Fibroblast of the conjunctiva (primary cell): ENCODE results near the gene SLC6A3.
"Not testable (repeated sequence)": the region's sequence is repeated elsewhere in the genome, so short reads cannot be mapped to it uniquely, and the experiment has no call there.

ENCODE experiments used
- DNase-seq: peaks from one replicate; pipeline ENCODE4 v3.0.0-alpha.2; 2010; ENCODE audit warnings: low read depth

The SLC6A3 gene

DNA sequence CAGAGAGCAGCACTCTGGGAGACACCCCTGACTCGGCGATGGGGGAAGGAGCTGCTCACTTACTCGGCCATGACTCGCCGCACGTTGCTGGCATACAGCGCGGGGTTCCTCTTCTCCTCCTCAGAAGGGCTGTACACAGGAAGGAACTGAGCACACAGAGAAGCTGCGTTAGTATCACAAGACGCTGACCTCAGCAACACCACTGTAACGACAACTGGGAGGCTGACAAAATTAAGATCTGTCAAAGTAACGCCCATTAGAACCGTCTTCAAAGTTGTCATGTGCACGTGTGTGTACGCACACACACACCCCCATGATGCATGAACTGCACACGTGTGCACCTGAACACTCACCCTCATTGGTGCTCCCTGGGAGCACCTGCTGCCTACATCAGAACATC, 32.1 kb upstream of the SLC6A3 start:
- DNase-seq: no peak

DNA sequence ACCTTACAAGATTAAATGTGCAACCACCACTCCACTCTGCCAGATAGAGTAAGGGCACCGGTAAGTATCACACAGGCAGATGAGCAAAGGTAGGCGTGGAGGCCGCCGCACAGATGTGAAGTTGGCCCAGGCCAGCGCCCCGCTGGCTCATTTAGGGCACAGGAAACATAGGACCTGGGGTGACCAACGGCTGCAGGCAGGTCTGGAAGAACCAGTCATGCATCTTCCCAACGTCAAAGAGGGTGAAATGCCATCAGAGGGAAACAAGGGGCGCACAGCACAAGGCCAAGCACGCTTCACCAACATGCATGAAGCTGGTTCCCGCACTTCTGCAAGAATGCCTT, 31.7 kb upstream of the SLC6A3 start:
- DNase-seq: no peak

DNA sequence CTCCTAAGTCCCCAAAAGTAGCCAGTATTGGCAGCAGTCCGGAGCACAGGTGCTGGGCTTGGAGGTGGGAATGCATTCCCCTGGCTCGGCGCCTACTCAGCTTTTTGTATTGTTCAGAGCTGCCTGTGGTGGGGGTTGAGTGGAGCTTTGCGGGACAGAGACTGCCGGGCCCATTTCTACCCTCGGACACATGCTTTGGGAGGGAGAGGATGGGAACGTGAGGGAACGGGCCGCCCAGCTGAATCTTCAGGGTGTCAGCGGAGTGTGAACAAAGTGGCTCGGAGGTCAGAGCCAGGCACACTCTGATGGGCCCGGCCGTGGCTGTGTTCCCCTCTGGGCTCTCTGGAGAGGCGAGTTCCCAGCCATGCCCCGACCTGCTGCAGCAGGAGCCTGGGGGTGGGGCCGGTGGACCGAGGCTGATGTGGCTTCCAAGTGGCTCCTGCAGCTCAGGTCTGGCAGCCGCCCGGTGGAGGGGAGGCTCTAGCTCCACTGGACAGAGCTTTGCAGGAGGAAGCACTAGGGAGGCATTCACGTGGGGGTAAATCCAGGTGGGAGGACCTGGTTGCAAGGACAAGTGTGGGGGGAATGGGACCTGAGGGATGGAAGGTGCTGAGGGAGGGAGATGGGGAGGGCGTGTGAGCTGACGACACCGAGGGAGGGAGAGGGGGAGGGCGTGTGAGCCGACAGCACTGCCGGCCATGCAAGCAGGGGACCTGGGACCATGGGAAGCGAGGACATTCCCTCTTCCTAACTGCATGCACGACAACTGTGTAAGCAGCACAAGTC, 31.1 kb upstream of the SLC6A3 start:
- no peak for DNase-seq

DNA sequence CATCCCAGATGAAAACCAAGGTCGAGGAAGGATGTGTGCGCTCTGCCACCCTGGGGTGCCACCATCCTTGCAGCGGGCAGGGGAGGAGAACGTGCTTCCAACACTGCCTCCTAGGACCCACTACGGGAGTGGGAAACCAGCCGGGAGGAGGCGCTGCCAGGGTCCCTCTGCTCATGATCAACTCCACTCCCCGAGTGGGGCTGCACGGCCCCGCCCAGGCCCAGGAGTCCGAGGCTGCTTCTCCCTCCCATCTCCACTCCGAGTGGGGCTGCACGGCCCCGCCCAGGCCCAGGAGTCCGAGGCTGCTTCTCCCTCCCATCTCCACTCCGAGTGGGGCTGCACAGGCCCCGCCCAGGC, 30.3 kb upstream of the SLC6A3 start:
- DNase-seq: not testable (repeated sequence)

DNA sequence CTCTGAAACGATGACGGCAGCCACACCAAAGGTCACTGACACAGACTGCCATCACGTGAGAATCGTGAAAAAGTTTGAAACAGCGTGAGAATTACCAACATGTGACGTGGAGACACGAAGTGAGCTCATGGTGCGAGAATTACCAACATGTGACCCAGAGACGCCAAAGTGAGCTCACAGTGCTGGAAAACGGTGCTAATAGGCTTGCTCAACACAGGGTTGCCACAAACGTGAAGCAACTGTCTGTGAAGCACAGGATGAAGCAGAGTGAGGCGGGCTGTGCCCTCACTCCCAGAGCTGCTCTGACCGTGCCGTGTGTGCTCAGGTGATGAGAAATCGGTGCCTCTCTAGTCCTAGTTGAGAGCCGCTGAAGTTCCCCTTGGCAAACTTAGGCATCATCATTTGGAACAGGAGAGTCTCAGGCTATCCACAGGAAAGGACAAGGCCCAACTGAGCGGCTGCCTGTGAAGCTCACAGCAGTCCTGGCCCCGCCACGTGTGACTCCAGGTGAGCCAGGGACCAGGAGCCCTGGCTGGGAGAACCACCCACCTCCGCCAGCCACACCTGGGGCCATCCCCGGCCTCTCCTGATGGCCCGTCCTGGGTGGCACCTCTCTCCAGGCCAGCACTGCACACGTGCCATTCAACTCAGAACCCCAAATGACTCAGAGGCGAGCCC, 29.8 kb upstream of the SLC6A3 start:
- no peak for DNase-seq

DNA sequence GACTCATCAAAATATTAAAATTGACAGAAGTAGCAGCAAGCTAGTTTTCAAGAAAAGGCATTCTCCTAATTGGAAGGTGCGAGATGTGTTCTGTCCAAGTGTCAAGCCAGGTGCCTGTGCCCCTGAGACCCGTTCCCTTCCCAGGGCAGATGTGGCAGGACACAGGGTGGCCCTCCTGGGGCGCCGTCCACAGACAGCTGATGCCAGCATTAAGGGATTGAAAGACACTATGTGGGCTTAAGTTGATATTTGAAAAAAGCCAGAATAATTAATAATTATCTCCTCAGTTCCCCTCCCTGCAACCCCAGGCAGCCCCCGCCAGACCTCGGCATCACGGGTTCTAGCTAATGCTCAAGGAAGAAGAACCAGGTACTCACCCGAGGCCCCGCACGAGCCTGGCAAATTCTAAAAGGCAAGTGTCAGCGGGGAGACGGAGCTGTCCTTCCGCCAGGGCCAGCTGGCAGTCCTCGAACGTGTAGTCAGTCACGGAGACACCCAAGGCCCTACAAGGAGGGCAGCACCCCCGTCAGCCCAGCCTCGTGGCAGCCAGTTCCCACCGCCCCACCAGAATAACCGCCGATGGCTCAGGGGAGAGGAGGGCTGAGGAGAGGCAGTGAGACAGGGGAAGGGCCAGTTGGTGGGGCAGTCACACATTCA, 29.1 kb upstream of the SLC6A3 start:
- DNase-seq: no peak

DNA sequence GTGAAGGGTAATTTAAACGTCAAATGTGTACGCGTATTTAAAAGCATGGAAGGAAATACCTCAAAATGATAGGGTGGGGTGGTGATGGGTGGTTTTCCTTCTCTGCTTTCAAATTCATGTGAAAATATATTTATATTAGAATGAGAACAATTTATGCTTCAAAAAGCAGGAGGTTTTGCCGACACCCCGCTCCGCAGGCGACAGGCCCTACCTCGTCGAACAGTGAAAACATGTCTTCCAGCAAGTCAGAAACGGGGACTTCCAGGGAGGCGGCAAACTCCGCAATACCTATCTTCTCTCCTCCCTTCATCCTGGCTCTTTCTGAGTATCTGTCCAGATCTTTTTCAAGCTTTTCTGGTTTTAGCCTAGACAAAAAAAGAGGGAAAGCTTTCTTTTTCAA, 28.5 kb upstream of the SLC6A3 start:
- DNase-seq: no peak

DNA sequence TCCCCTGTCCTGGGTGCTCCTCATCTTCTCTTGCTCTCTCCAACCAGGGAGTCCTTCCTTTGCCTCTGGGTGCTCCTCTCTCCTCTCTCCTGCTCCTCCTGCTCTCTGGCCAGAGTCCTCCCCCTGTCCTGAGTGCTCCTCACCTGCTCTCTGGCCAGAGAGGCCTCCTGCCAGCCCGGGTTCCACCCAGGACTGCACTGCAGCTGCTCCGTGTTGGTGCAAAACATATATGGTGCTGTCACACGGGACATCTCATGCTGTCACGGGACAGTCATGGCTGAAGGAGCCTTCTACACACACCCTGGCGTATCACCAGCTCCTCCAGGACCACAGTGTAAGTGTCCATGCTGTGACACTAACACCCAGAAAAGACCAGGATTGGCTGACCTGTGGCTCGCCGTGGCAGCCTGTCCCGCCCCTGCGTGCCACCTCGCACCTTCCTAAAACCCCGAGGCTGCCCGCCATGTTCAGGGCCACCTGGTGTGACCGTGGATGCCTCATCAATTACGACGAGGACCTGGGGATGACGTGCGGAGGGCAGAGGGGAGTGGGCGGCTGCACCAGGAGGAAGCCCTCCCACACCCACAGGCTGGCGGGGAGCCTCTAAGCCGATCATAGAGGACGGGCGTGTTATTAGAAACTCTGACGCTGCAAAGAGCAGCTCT, 27.9 kb upstream of the SLC6A3 start:
- no peak for DNase-seq

DNA sequence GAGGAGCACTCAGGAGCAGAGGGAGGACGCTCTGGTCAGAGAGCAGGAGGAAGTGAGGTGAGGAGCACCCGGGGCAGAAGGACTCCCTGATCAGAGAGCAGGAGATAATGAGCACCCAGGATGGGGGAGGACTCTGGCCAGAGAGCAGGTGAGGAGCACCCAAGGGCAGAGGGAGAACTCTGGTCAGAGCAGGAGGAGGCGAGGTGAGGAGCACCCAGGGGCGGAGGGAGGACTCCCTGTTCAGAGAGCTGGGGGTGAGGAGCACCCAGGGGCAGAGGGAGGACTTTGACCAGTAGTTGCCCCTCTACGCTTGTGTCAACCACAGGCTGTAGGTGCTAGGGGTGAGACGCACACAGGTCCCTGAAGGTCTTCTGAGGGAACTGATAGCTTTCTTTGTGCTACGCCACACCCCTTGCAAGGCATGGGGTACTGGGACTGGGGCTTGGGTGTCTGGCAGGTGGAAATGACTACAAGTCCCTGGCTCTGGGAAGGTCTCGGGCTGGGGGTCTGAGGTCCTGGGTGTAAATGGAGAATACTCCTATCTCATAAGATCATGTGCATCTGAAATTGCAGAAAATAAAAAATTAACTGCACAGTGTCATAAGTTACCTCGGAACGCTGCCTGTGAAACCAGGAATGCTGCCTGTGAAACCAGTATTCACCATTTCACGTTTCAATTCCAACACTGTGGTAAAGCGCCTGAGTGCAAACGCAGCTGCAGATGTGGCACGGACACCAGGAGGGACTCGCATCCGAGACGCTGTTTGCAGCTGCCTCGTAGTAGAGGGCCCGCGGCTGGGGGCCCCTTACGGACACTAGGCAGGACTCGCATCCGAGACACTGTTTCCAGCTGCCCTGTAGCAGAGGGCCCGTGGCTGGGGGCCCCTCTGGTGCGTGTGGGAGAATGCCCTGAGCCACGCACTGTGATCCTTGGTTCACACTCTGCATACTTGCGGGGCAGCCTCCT, 27.0 kb upstream of the SLC6A3 start:
- DNase-seq: no peak

DNA sequence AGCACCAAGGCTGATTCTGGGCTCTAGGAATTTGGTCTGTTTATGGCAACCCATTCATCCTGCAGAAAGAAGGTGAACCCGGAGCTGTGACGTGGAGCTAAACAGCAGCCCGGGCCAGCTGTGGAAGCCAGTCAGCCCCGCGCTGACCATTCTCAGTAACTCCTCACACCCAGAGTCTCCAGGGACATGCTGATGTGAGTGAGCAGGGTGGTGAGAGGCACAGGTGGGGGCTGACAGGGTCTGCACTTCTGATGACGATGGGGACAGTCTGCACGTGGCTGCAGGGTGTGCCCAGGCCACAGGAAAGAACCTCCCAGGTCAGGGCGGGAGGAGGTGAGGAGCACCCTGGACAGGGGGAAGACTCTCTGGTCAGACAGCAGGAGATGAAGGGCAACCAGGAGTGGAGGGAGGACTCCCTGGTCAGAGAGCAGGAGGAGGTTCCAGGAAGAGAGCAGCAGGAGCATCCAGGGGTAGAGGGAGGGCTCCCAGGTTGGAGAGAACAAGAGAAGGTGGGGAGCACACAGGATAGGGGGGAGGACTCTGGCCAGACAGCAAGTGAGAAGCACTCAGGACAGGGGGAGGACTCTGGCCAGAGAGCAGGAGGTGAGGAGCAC, 26.1 kb upstream of the SLC6A3 start:
- DNase-seq: no peak

DNA sequence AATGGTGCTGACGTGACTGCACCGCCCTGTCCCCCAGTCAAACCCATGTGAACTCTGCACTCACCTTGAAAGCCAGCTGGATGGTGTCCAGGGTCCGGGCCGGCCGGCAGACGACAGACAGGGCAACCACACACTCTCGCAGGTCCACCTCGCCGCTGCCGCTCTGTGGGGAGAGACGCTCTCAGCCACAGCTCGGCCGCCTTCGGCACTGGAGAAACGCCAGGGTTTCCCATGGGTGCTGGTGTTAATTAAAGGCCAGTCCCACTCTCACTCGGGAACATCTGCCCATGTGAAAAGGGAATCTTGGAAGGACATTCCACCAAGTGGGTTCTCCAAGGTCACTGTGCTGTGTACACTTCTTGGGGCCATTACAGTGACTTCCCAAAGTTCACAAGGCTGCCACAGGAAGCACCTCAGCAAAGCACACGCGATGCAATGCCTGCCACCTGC, 25.5 kb upstream of the SLC6A3 start:
- DNase-seq: no peak

DNA sequence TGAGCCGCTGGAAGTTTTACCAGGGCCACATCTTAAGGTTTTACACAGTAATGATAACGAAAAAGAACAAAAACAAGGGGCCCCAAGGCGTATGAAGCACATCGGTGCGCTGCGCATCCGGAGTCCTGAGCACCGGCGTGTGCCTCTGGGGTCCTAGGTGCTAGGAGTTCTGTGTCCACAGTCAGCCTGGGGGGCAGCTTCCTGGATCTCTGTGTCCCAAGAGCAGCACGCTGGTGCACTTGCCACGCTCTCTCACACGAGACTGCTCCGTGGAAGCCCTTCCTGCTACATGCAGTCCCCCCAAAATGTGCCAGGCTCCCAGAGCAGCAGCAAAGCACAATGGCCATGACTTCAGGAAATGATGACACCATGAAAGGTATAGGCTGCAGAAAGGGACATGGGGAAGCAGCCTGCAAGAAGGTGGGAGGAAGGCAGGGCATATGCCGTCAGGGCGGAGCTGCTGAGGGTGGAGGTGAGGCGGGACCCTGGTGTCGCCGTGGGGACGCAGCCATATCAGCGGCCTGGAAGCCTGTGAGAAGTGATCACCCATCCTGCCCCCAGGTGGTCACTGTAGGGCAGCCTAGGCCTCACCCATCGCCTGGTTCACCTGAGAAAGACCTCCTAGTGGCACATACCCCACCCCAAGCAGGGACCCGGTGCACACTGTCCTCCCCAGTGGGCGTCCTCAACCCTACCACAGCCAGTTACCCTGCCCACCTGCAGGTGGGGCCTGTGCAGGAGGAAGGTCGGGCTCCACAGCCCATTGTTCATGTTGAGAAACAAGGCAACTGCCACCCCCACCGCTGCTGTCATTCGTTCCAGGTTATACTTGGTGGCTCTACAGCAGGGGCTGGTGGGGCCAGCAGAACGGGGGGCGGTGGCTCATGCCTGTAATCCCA, 23.6 kb upstream of the SLC6A3 start:
- no peak for DNase-seq

DNA sequence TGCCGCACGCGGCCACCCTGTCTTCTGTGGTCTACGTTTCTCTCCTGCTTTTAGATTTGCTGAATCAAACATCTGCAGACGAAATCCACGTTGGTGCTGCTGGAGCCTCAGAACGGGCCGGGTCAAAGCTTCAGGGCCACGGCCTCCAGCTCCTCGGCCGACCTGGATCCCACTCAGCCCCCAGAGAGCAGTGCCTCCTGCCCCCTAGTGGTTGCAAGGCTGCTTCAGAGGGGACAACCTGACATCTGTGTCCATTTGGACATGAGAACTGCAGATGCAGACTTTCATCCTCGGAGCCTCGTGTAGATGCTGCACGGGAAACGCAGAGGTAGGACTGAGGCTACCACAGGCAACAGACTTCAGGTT, 23.0 kb upstream of the SLC6A3 start:
- no peak for DNase-seq

DNA sequence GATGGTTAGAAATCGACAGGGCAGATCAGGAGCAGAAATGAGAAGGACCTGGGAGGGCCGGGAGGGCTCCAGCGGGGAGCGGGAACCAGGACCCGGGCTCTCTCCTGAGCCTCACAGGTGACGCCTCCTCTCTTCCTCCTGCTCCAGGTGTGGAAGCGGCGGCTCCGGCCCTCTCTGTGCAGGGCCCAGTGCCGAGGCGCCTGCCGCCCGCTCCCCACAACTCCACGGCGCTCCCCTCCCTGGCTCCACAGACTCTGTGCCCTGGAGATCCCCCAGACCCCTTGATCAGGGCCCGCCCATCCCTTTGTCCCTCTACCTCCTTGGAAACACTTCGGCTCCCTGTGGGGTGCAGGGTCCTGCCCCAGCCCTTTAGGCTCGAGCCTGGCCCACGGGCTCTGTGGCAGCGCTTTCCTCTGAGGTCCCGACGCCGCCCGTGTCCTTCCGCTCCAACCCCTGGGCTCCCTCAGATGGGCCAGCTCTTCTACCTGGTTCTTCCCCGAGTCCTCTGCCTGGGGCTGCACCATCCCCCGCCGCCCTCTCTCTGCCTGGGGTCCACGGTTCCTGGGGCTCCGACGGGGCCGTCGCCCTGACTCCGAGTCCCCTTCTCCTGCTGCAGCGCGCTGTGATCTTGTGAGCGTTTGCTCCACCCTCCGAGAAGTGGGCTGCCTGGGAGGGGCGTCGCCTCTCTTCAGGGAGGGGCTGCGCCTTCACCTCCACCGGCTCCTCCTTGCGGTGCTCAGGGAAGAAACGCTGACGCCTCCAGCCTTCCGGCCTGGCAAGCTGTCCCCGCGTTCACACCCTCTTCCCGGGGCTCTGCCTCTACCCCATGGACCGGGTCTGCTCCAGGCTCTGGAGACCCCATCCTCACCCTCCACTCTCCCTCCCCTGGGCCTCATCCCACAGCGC, 22.4 kb upstream of the SLC6A3 start:
- no peak for DNase-seq

DNA sequence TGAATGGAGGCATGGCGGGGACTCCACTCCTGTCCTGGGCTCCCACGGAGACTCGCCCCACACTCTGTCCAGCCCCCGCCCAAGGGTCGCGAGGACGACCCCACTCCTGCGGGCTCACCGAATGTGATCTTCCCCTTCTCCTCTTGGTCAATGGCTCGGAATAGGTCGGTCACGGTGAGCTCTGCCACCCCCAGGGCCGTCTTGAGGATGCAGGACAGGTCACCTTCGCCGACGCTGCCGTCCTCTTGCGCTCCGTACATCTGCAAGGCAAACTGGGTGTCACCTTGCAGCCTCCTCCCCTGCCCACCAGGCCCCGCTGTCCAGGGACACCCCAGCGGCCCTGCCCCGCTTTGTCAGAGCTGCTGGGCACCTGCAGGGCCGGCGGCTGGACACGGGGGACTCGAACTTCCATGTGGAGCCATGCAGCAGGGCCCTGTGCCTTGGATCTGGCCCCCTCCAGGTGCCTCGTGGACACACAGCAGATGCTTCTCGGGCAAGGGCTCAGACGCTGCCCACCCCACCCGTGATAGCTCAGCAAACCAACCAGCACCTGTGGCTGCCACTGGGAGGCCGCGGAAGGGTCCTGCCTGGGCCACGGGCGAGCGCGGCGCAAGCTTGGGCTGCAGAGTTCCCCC, 21.5 kb upstream of the SLC6A3 start:
- no peak for DNase-seq

DNA sequence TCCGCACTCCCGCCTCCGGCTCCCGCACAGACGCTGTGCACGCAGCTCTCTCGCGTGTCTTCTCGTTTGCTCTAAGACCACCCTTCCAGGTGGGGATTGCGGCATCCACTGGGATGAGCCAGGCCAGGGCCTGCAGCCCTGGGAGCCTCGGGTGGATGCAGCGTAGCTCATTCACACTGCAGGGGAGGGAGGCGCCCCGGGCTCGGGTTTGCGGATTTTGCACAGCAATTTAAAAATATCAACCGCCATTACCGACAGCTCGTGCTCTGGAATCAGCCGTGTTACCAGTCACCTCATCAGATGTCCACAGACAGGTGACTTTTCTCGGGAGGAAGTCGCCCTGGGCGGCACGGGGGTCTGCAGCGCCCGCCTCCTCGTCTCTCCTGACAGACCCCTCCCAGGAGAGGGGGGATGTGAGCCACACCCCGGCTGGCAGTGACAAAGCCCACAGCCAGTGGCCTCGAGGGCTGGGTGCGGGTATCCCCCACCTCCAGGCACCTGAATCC, 20.8 kb upstream of the SLC6A3 start:
- no peak for DNase-seq

DNA sequence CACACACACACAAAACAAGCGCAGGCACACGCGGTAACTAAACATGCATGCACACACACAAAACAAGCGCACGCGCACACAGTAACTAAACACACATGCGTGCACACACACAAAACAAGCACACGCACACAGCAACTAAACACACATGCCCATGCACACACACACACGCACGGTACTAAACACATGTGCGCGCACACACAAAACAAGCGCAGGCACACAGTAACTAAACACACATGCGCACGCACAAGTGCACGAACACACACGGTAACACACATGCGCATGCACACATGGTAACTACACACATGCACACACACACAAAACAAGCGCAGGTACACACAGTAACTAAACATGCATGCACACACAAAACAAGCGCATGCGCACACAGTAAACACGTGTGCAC, 19.9 kb upstream of the SLC6A3 start:
- no peak for DNase-seq

DNA sequence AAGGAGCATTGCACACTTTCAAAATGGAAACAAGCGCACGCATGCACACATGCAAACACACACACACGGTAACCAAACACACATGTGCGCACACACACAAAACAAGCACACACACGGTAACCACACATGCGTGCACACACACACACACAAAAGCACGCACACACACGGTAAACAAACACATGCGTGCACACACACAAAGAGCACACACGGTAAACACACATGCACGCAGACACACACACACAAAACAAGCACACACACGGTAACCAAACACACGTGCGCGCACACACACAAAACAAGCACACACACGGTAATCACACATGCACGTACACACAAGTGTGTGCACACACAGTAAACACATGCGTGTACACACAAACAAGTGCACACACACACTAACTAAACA, 19.3 kb upstream of the SLC6A3 start:
- no peak for DNase-seq

DNA sequence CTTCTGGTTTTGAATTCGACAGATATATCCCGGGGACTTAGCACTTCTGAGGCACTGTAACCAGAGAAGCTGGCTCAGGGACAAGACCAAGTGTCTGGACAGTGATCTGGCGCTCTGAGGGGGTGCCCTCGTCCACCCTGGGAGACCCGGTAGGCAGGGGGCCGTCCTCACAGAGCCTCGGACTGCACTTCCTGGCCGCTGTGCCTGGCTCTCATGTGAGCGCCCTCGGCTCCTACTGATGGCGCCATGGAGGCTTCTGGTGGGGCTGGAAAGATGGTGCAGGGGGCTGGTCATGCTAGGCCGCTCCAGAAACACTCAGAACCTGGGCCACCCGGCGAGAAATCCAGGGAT, 18.8 kb upstream of the SLC6A3 start:
- no peak for DNase-seq
